A549 (cell line): Measurements from ENCODE around the gene CA11. TPM values are rescaled to one million over a fixed set of nuclear protein-coding genes. Genes with fewer than 3 reads are reported as not detected.

Experiments used
- ATAC-seq, 2 experiments: fragments of 200-7000 bp in 1 of 2; fragments of >200 bp in 1 of 2; cut with Nextera tagmentation in 1 of 2; cut with Tn5 transposase in 1 of 2; 3 replicates each; pipeline versions ENCODE4 v1.8.0 to v1.9.1; 2018 to 2020; ENCODE audit warnings: mild to moderate bottlenecking in 1 of 2, moderate library complexity in 1 of 2
- CTCF ChIA-PET: fragments of 300-600 bp; sonication (Branson Sonifier 250); formaldehyde crosslinking; extraction: SDS; loops from one replicate; lab custom pipeline; 2021; ENCODE audit warnings: antibody characterized with exemption, inconsistent platforms; lab: Yijun Ruan, JAX
- POLR2A ChIA-PET: fragments of 350-600 bp; formaldehyde crosslinking; extraction: SDS; loops from one replicate; lab custom pipeline; 2021; ENCODE audit warnings: antibody characterized with exemption, inconsistent platforms; lab: Yijun Ruan, JAX
- DNase-seq, 2 experiments: peaks; one replicate each; pipeline versions ENCODE4 v3.0.0 to v3.0.0-alpha.2; 2011 to 2016; ENCODE audit warnings: low read depth in 1 of 2, low spot score in 1 of 2
- FAIRE-seq: peaks from 2 replicates; lab custom pipeline; 2011; peaks lifted over from hg19 to GRCh38; lab: Jason Lieb, UNC
- H3K27ac ChIP-seq, 2 experiments: fragments of >200 bp; sonication (Bioruptor Twin); formaldehyde crosslinking; 3 replicates each; pipeline ENCODE4 v1.5.1; 2016 to 2017
- H3K4me1 ChIP-seq: fragments of >200 bp; sonication (Bioruptor Twin); formaldehyde crosslinking; 3 replicates; pipeline ENCODE4 v1.6.1; 2016
- H3K4me2 ChIP-seq: fragments of >200 bp; sonication (Bioruptor Twin); formaldehyde crosslinking; 3 replicates; pipeline ENCODE4 v1.6.1; 2016
- H3K4me3 ChIP-seq: fragments of >200 bp; sonication (Bioruptor Twin); formaldehyde crosslinking; 3 replicates; pipeline ENCODE4 v1.5.1; 2016
- H3K9me3 ChIP-seq: fragments of >200 bp; sonication (Bioruptor Twin); formaldehyde crosslinking; 3 replicates; pipeline ENCODE4 v1.6.1; 2016
- CEBPB ChIP-seq, 2 experiments: fragments of >200 bp in 1 of 2; sonication (Bioruptor Twin) in 1 of 2; formaldehyde crosslinking in 1 of 2; IDR thresholded peaks; 2 replicates each; pipeline ENCODE4 v1.6.1; 2012 to 2016
- CHD2 ChIP-seq: fragments of 150-350 bp; IDR thresholded peaks from 2 replicates; pipeline ENCODE4 v1.6.1; 2014; ENCODE audit warnings: low read length; ENCODE audit not compliant: partially characterized antibody
- CHD4 ChIP-seq: fragments of 200-600 bp; sonication (generic); IDR thresholded peaks from 2 replicates; pipeline ENCODE4 v1.6.1; 2016; ENCODE audit warnings: antibody characterized with exemption, mild to moderate bottlenecking, borderline replicate concordance
- EHMT2 ChIP-seq: fragments of 200-600 bp; sonication (generic); IDR thresholded peaks from 2 replicates; pipeline ENCODE4 v1.6.1; 2016; ENCODE audit warnings: antibody characterized with exemption, low read depth, mild to moderate bottlenecking, moderate library complexity
- FOSB ChIP-seq: fragments of 250-450 bp; sonication (Bioruptor Pico); IDR thresholded peaks from 2 replicates; pipeline ENCODE4 v1.5.0; 2020; ENCODE audit warnings: mild to moderate bottlenecking, moderate library complexity
- HEYL ChIP-seq: fragments of 250-450 bp; sonication (Bioruptor Pico); IDR thresholded peaks from 2 replicates; pipeline ENCODE4 v1.8.0; 2021; ENCODE audit warnings: mild to moderate bottlenecking, moderate library complexity
- HOXA7 ChIP-seq: fragments of 250-450 bp; sonication (Bioruptor Pico); IDR thresholded peaks from 2 replicates; pipeline ENCODE4 v1.5.0; 2020; ENCODE audit warnings: mild to moderate bottlenecking, moderate library complexity
- HOXB5 ChIP-seq: fragments of 250-450 bp; sonication (Bioruptor Pico); IDR thresholded peaks from 2 replicates; pipeline ENCODE4 v1.5.0; 2020; ENCODE audit warnings: mild to moderate bottlenecking, moderate library complexity
- JUN ChIP-seq, 2 experiments: fragments of >200 bp; sonication (Bioruptor Twin); formaldehyde crosslinking; IDR thresholded peaks; 2 replicates in 1 of 2; 3 replicates in 1 of 2; pipeline ENCODE4 v1.6.1; 2016 to 2017
- JUNB ChIP-seq: fragments of >200 bp; sonication (Bioruptor Twin); formaldehyde crosslinking; IDR thresholded peaks from 2 replicates; pipeline ENCODE4 v1.6.1; 2016
- MAFK ChIP-seq: fragments of 450-650 bp; IDR thresholded peaks from 2 replicates; pipeline ENCODE4 v1.6.1; 2014; ENCODE audit not compliant: partially characterized antibody
- MYC ChIP-seq: IDR thresholded peaks from 2 replicates; pipeline ENCODE4 v1.6.1; 2012; ENCODE audit warnings: mild to moderate bottlenecking, inconsistent platforms, low read length, improper control_type of control experiment, borderline replicate concordance
- POLR2A ChIP-seq: IDR thresholded peaks from 2 replicates; pipeline ENCODE4 v1.6.1; 2012; ENCODE audit warnings: mild to moderate bottlenecking, low read length
- POLR2AphosphoS2 ChIP-seq: conservative IDR thresholded peaks from 2 replicates; pipeline ENCODE4 v1.6.1; 2012; ENCODE audit warnings: low read length, improper control_type of control experiment, inconsistent platforms
- RCOR1 ChIP-seq: fragments of 150-350 bp; IDR thresholded peaks from 2 replicates; pipeline ENCODE4 v1.6.1; 2014; ENCODE audit warnings: antibody characterized with exemption, low read length, low read depth
- RNF2 ChIP-seq: fragments of 200-600 bp; sonication (generic); IDR thresholded peaks from 2 replicates; pipeline ENCODE4 v1.6.1; 2016; ENCODE audit warnings: low read depth, mild to moderate bottlenecking, antibody characterized with exemption, moderate library complexity, borderline replicate concordance
- TFCP2L1 ChIP-seq: fragments of 250-450 bp; sonication (Bioruptor Pico); IDR thresholded peaks from 2 replicates; pipeline ENCODE4 v1.5.0; 2021; ENCODE audit warnings: mild to moderate bottlenecking
- USF2 ChIP-seq: fragments of 450-650 bp; IDR thresholded peaks from 2 replicates; pipeline ENCODE4 v1.6.1; 2014; ENCODE audit warnings: antibody characterized with exemption
- ZC3H11A ChIP-seq: fragments of 450-650 bp; IDR thresholded peaks from 2 replicates; pipeline ENCODE4 v1.6.1; 2014; ENCODE audit warnings: antibody characterized with exemption, mild to moderate bottlenecking
- ZFP36 ChIP-seq: fragments of 450-650 bp; IDR thresholded peaks from 2 replicates; pipeline ENCODE4 v1.6.1; 2014; ENCODE audit warnings: borderline replicate concordance; ENCODE audit not compliant: partially characterized antibody
- ZNF302 ChIP-seq: fragments of 250-450 bp; sonication (Bioruptor Pico); IDR thresholded peaks from 2 replicates; pipeline ENCODE4 v1.9.0; 2021; ENCODE audit warnings: inconsistent platforms, mild to moderate bottlenecking, moderate library complexity
- ZSCAN20 ChIP-seq: fragments of 250-450 bp; sonication (Bioruptor Pico); IDR thresholded peaks from 2 replicates; pipeline ENCODE4 v1.8.0; 2022; ENCODE audit warnings: mild to moderate bottlenecking, moderate library complexity
- WGBS: methylation state at CpG from one replicate; pipeline ENCODE4 v1.1.6; 2017; ENCODE audit errors: missing lambda C conversion rate; 5-methylcytosine and 5-hydroxymethylcytosine counted together
- polyA plus RNA-seq, 4 experiments: library from polyadenylated mRNA; depleted of rRNA in 3 of 4; stranded (reverse); fragments of >200 nt; fragmentation: RNase III in 1 of 4; extraction: RNeasy Plus Mini Kit Qiagen cat#74134 plus additional on column Dnase treatment in 1 of 4; gene quantifications; 2 replicates in 3 of 4; 3 replicates in 1 of 4; pipeline ENCODE4 v1.2.3, GENCODE V29; 2011 to 2017

The CA11 gene
- polyA plus RNA-seq, 2 of the 4 experiments (the other 2 are of a cell fraction), result 9.8 to 21.0 TPM

- no peak for ATAC-seq
- CTCF ChIA-PET, result interaction anchor here (1.5 to 2.7 kb wide), 2 partner anchors 11 to 139 kb away, joined by 3 to 8 read pairs; partner anchors contain the start of genes RPL18 and SPHK2
- no peak for FAIRE-seq
- no peak for TF ChIP-seq EHMT2
- no peak for TF ChIP-seq ZNF302 (CRISPR knock-in tag)
- no peak for TF ChIP-seq ZSCAN20 (CRISPR knock-in tag)
- no peak for DNase-seq
- no peaks in the 10 kb centered on the region for H3K9me3 ChIP-seq
- no peak overlapping the region for H3K4me2 ChIP-seq
- H3K4me1 ChIP-seq, result peaks cover 41% of the 10 kb centered on the region
- POLR2A ChIA-PET, result interaction anchor here (2.6 kb wide), 1 partner anchor 10 kb away, joined by 22 read pairs; the partner anchor contains the start of genes RPL18 and SPHK2
- no peak overlapping the region for H3K27ac ChIP-seq
- 98% methylated on average over 17 of the region's 22 CpGs for WGBS
- no peak overlapping the region for H3K4me3 ChIP-seq
Measured at GRCh38 chr19:48629297-48629598, 16.7 kb downstream of the CA11 start.

DNA sequence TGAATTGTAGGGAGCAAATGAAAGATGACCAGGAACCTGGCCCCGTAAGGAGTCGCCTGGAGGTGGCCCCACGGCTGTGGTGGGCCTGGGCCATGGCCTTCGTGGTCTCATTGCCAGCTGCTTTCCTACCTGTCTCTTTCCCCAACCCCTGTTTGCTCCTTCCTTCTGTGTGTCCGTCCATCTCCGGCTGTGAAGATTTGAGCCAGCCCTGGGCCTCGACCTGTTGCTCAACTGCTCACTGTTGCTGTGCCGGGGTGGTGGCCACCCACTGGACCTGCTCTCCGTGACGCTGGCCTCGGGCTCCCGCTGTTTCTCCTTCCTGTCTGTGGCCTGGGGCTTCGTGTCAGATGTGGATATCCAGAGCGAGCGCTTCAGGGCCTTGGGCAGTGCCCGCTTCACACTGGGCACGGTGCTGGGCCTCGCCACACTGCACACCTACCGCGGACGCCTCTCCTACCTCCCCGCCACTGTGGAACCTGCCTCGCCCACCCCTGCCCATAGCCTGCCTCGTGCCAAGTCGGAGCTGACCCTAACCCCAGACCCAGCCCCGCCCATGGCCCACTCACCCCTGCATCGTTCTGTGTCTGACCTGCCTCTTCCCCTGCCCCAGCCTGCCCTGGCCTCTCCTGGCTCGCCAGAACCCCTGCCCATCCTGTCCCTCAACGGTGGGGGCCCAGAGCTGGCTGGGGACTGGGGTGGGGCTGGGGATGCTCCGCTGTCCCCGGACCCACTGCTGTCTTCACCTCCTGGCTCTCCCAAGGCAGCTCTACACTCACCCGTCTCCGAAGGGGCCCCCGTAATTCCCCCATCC, 17.3 kb downstream of the CA11 start:
- ChIA-PET POLR2A (interaction anchor here (1.1 to 2.6 kb wide), 2 partner anchors 9 to 10 kb away, joined by 3 to 22 read pairs; partner anchors contain the start of genes DBP, RPL18 and SPHK2), CTCF (interaction anchor here (1.2 to 2.7 kb wide), 3 partner anchors 10 to 186 kb away, joined by 3 to 8 read pairs (median 3); partner anchors contain the start of genes RPL18 and SPHK2)
- H3K4me2 ChIP-seq, result no peak overlapping the region
- ATAC-seq (no peak), FAIRE-seq (no peak), DNase-seq (no peak)
- H3K27ac ChIP-seq, result no peak overlapping the region
- H3K9me3 ChIP-seq, result no peaks in the 10 kb centered on the region
- peaks cover 38% of the 10 kb centered on the region for H3K4me1 ChIP-seq
- WGBS, result 94% methylated on average over 32 of the region's 34 CpGs
- TF ChIP-seq JUN (IDR thresholded peaks at IDR 0.05), result peak in 1 of 2 experiments; percentile 2; a peak in 1 of 5 replicates
- TF ChIP-seq TFCP2L1 (CRISPR knock-in tag), result no peak
- H3K4me3 ChIP-seq, result no peak overlapping the region

DNA sequence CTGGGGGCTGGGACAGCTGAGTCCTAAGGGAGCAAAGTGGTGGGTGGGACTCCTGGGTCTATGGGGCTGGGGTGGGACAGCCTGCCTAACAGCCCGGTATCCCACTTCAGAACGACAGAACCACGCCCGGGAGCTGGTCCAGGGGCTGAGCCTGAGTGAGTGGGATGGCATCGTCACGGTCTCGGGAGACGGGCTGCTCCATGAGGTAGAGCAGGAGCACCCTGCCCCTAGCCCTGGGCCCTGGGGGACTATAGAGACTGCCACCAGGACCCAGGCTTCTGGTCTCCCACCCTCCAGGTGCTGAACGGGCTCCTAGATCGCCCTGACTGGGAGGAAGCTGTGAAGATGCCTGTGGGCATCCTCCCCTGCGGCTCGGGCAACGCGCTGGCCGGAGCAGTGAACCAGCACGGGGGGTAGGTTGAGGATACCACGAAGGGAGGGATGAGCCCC, 18.1 kb downstream of the CA11 start:
- FAIRE-seq (no peak), ATAC-seq (no peak), DNase-seq (no peak)
- Histone ChIP-seq H3K4me1 (peaks cover 35% of the 10 kb centered on the region), H3K27ac (peak overlapping the region in 1 of 2 experiments; percentile 36; a peak in 3 of 6 replicates), H3K9me3 (no peaks in the 10 kb centered on the region), H3K4me2 (no peak overlapping the region), H3K4me3 (no peak overlapping the region)
- WGBS, result 87% methylated on average over 16 of the region's 17 CpGs
- CTCF ChIA-PET, result interaction anchor here (1.2 to 2.7 kb wide), 3 partner anchors 9 to 186 kb away, joined by 3 to 8 read pairs (median 3); partner anchors contain the start of genes RPL18 and SPHK2
- no peak for TF ChIP-seq ZSCAN20 (CRISPR knock-in tag)
- no peak for TF ChIP-seq MAFK
- no peak for TF ChIP-seq RCOR1
- TF ChIP-seq POLR2AphosphoS2, result no peak
- TF ChIP-seq HEYL (CRISPR knock-in tag), result no peak
- TF ChIP-seq FOSB (CRISPR knock-in tag), result no peak
- no peak for TF ChIP-seq MYC
- no peak for TF ChIP-seq CHD4
- no peak for TF ChIP-seq CEBPB (IDR thresholded peaks at IDR 0.05)
- TF ChIP-seq HOXA7 (CRISPR knock-in tag), result no peak
- TF ChIP-seq JUNB, result no peak
- no peak for TF ChIP-seq RNF2
- no peak for TF ChIP-seq ZC3H11A
- no peak for TF ChIP-seq HOXB5 (CRISPR knock-in tag)
- no peak for TF ChIP-seq USF2
- TF ChIP-seq ZNF302 (CRISPR knock-in tag), result no peak
- no peak for TF ChIP-seq CHD2
- TF ChIP-seq POLR2A, result no peak
- no peak for TF ChIP-seq ZFP36
- POLR2A ChIA-PET, result interaction anchor here (1.1 to 2.6 kb wide), 2 partner anchors 9 kb away, joined by 3 to 22 read pairs; partner anchors contain the start of genes DBP, RPL18 and SPHK2
